GM19035 (cell line): Measurements from ENCODE around the gene PARM1.
A peak's percentile ranks its signal among the peaks of the same experiment; 100 is the strongest.

Source experiments
- ATAC-seq: cut with Tn5 transposase; IDR thresholded peaks from one replicate; pipeline ENCODE4 v1.9.1; 2021; ENCODE audit not compliant: unreplicated experiment

PARM1 gene

DNA sequence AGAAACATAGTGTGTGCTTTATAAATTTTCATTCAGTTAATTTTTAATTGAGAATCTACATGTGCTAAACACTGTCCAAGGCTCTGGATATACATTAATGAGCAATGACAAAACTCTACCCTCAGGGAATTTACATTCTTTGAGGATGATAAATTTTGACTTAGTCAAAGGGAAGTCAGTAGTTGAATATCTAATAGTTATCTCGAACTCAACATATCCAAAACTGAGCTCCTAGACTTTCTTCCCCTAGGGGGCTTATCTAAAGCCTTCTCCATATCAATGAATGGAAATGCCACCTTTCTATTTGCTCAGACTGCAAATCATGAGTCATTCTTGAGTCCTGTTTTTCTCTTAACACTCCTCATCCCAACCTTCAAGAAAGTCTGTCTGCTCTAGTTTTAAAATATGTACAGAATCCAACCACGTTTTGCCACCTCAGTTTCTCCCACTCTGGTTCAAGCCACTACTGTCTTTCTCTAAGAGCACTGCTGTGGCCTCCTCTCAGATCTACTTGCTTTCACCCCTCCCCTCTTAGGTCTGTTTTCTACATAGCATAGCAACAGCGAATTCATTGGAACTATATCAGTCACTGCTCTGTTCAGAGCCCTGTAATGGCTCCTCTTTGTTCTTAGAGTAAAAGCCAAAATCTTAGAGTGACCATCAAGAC, 9.5 kb downstream of the PARM1 start:
- no peak for ATAC-seq

- ATAC-seq: no peak
These were observed 10.0 kb downstream of the PARM1 start for GRCh38 chr4:74942918-74943253.

DNA sequence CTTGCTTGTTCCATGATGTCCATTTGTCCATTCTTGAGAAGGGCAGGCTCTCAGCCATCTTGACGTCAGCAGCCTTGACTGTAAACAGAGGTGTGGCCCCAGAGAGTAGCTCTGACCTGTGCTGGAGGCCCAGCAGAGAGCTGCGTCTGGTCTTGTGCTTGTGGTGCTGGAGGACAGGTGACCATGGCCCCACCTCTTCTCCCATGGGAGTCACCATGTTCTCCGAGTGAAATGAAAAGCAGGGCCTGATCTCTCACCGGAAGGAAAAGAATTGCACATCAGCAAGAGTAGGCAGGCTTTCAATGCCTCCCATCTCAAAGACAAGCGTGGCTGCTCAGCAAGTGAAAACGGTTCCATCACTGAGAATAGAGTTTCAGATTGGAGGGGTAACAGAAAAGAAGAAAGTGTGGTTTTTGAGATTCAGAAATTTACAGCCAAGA, 11.5 kb downstream of the PARM1 start:
- ATAC-seq: no peak

DNA sequence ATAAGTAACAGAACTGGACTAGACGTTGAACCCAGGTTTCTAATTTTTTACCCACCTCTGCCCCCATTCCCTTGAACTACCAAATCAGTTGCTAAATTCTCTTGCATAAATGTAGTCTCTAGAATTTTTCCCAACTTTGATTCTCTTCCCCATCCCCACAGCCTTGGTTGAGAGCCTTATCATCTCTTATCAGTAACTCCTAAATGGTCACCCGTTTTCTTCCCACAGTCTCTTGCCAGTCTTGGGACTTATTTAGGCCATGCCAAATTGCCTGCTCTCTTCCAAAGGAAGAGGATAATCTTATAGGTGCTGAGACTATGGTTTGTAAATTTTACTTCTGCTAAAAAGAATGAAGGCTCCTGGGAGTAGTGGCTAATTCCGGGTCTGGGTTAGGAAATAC, 13.3 kb downstream of the PARM1 start:
- ATAC-seq: no peak

DNA sequence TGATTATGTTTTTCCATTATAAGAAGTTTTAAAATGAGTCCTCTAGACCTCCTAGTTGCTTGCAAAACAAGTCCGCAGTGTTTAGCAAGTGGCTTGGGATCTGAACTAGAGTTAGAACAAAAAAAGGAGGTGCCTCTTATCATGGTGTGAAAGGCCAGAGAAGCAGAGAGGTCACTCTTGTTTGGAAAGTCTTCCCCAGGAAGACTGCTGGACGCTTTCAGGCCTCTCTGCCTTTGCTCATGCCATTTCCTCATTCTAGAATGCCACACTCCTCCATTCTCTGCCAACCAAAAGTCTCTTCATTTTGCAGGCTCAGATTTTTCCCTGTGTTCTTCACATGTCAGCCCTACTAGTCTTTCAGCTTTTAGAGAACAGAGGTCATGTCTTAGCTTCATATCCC, 14.9 kb downstream of the PARM1 start:
- ATAC-seq: no peak

GRCh38 chr4:74948236-74948635, 15.3 kb downstream of the PARM1 start:
- no peak for ATAC-seq

- no peak for ATAC-seq
These were observed 17.3 kb downstream of the PARM1 start for GRCh38 chr4:74950200-74950599.

DNA sequence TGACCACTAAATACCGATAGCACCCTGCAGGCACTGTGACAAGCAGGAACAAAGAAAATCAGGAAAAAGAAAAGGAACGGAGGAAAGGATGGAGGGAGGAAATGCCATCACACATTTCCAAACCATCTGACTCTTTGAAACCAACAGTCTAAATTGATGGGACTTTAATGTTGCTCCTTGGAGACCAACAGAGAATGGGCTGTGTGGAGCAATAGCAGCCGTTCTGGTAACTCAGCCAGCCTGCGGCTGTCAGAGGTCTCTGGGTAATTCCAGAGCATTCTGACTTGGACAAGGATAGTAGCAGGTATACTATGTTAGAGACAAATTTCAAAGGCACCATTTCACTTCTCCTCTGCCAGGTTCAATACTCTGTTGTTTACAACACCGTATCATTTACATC, 18.0 kb downstream of the PARM1 start:
- ATAC-seq: no peak

DNA sequence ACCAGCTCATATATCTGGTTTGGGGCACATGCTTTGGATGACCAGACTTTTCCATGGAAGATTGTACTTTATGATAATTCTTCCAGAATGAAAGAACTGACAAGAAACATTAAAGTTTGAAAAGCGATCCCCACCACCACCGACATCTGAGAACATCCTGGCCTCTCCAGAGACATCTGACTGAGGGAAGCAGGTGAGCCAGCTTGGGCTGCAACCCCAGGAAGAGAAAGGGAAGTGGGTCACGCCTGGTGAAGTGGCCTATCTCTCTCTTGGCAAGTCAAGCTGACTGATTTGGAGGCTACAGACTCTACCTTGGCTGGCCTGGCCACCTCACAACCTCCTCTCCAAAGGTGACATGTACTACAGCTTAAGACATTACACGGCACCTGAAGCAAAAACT, 20.7 kb downstream of the PARM1 start:
- ATAC-seq: no peak

DNA sequence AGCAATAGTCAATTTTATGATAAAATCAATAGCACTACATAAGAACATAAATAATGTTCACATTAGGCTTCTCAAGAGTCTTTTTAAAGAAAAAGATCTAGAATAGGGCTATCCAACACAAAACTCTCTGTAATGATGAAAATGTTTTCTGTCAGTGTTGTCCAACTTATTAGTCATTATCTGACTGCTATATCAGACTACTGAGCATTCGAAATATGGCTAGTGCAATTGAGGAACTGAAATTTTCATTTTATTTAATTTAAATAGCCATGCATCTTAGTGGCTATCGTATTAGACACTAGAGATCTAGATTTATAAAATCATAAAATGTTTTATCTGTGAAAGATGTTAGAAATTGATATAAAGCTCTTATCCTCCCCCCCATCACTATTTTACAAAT, 26.0 kb downstream of the PARM1 start:
- ATAC-seq: no peak

DNA sequence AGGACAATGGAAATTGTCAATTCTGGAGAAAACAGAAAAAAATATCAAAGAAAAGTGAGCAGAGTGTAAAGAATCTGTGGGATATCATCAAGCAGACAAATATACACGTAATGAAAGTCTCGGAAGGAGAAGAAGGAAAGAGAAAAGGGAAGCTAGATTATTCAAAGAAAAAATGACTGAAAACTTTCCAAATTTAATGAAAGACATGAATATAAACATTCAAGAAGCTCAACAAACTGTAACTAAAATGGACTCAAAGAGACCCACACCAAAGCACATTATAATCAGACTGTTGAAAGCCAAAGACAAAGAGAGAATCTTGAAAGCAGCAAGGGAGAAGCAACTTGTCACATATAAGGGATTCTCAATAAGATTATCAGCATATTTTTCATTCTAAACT, 28.3 kb downstream of the PARM1 start:
- no peak for ATAC-seq

DNA sequence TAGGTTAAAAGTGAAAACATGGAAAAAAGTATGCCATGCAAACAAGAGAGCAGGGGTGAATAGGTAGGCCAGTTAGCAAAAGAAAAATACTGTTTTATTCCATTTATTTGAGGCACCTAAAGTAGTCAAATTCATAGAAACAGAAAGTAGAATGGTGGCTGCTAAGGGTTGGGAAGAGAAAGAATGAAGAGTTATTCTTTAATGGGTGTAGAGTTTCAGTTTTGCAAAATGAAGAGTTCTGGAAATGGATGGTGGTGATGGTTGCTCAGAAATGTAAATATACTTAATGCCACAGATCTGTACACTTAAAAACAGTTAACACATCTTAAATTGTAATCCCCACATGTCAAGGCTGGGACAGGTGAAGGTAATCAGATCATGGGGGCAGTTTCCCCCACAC, 29.7 kb downstream of the PARM1 start:
- ATAC-seq: no peak

- no peak for ATAC-seq
These were observed 31.4 kb downstream of the PARM1 start for GRCh38 chr4:74964311-74964710.

GRCh38 chr4:74967324-74967723, 34.4 kb downstream of the PARM1 start:
- no peak for ATAC-seq

- ATAC-seq: peak; percentile 75
These were observed 35.7 kb downstream of the PARM1 start for GRCh38 chr4:74968456-74969164.

- no peak for ATAC-seq
These were observed 36.9 kb downstream of the PARM1 start for GRCh38 chr4:74969507-74970474.

DNA sequence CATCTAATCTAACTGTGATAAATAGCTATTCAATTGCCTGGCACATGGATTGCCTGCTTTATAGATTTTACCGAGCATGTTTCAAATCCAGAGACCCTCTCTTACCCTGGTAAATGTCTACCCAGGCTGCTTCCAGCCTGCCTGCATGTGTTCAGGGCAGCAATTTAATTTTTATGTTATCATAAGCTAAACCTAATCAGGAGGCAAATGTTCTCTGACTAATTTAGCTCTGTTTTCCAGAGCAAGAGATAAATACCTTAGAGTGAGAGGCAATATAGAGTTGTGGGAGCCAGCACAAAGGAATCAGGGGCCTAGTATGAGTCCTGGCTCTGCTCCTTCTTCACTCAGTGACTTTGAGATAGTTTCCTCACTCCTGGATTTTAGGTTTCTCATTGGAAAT, 37.7 kb downstream of the PARM1 start:
- no peak for ATAC-seq

- ATAC-seq: no peak
These were observed 38.9 kb downstream of the PARM1 start for GRCh38 chr4:74971862-74972261.

DNA sequence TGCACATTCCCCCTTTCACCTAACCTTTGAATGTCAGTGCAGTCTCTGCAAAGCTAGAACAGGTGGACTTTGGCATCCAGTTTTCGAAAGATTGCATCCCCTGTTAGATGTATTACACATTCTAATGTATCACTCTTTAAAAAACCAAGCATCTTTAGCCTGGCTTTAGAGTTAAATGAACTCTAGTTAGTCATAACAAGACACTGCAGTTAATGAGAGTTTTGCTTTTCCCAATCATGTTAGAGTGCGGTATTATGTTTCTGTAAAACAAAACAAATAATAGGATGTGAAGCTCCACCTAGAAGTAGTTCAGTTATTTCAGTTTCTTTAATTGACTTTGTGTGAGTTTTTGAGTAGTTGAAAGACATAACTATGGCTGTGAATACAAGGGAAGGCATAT, 42.2 kb downstream of the PARM1 start:
- ATAC-seq: no peak

GRCh38 chr4:74975848-74976824, 43.2 kb downstream of the PARM1 start:
- ATAC-seq: no peak
